Adrenal gland (tissue), 5 donors: ENCODE results near the gene WWOX.

ENCODE experiments used
- CTCF ChIP-seq, 6 experiments: fragments of 450-650 bp in 4 of 6; fragments of 200-600 bp in 2 of 6; sonication (generic) in 1 of 6; IDR thresholded peaks; 1 replicate in 5 of 6; 2 replicates in 1 of 6; pipeline versions ENCODE4 v1.5.1 to v1.8.0; 2016 to 2021; ENCODE audit warnings: antibody characterized with exemption in 6 of 6, mild to moderate bottlenecking in 2 of 6, moderate library complexity in 1 of 6
- POLR2A ChIP-seq, 2 donors: fragments of 450-650 bp; IDR thresholded peaks; one replicate each; pipeline ENCODE4 v1.6.1; 2017; ENCODE audit warnings: antibody characterized with exemption in 2 of 2, mild to moderate bottlenecking in 2 of 2, moderate library complexity in 1 of 2
- donor health status: DM: no; HTN: no; CAD: no.

DNA sequence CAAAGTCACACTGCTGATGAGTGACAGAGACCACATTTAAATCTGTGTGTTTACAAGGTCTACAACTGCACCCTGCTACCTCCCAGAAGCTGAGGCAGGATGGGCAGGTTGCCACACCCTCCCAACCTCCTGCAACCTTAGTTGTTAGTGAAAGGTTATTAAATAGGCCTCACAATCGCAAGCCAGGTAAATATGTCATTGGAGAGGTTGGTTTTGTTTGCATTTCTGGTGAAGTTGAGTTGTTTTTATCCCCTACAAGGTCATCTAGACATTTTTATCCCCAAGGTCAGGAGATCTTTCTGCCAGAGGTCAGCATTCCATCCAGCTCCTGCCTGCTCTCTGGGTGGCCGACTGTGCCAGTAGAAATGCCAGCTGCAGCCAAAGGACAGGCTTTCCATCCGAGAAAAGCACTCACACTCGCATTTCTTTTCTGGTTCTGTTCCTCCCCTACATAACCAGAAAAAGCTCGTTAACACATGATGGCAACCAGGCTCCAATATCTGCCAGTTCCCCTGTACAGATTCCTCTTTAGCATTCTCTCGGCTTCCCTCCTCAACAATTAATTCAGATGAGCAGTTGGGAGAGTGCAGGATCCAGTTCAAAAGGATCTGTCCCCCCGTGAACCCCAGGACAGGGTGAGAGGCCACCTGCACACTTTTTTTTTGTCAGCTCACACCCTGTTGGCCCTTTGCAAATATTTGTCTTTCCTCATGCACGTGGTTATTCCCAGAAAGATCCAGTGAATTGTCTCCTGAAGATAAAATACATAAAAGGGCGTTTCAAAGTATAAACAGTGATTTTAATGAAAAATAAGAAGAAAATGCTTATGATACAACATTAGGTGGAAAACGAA lies 938.3 kb downstream of the WWOX start:
- TF ChIP-seq POLR2A (IDR thresholded peaks at IDR 0.05): no peak
- no peak for TF ChIP-seq CTCF (IDR thresholded peaks at IDR 0.05)
